Cardiac fibroblast (primary cell): ENCODE measurements around the gene STX2.
A peak's percentile ranks its signal among the peaks of the same experiment; 100 is the strongest.

Experiments
- DNase-seq, 2 donors: peaks; one replicate each; pipeline versions ENCODE4 v3.0.0 to v3.0.0-alpha.2; 2010; ENCODE audit warnings: low read depth in 2 of 2
- H3K4me3 ChIP-seq, 2 donors: replicated peaks in 1 of 2; 1 replicate in 1 of 2; 2 replicates in 1 of 2; pipeline ENCODE4 v1.5.1; 2011; ENCODE audit warnings: low read depth in 2 of 2, low read length in 2 of 2, mild to moderate bottlenecking in 2 of 2, moderate library complexity in 1 of 2
- CTCF ChIP-seq: IDR thresholded peaks from one replicate; pipeline ENCODE4 v1.5.1; 2011; ENCODE audit warnings: low read depth, mild to moderate bottlenecking, low read length, inconsistent platforms

STX2 gene

GRCh38 chr12:130873825-130874224, 34.8 kb upstream of the STX2 start:
- peak overlapping the region in 1 of 2 donors; percentile 85 for H3K4me3 ChIP-seq
- no peak for TF ChIP-seq CTCF
- DNase-seq = no peak

- TF ChIP-seq CTCF = no peak
- peak in 1 of 2 donors; percentile 43 for DNase-seq
- H3K4me3 ChIP-seq = peak overlapping the region; percentile 78 to 85
These were observed 34.2 kb upstream of the STX2 start for GRCh38 chr12:130873106-130873795.

- H3K4me3 ChIP-seq = peak overlapping the region; percentile 78 to 85
- no peak for TF ChIP-seq CTCF
- DNase-seq = peak; percentile 28 to 32
These were observed 33.4 kb upstream of the STX2 start for GRCh38 chr12:130872179-130873096.

GRCh38 chr12:130871286-130872178, 32.5 kb upstream of the STX2 start, which contains the start of gene RAN:
Gene RAN (plus strand): TSS chr12:130872066. CDS start chr12:130872594, 528 bp downstream.
- peak; percentile 93 to 97 for DNase-seq
- no peak for TF ChIP-seq CTCF
- H3K4me3 ChIP-seq = peak within 1 kb of the TSS; percentile 78 to 85

- peak; percentile 71 for TF ChIP-seq CTCF
- peak; percentile 98 to 99 for DNase-seq
- peak overlapping the region; percentile 57 to 67 for H3K4me3 ChIP-seq
These were observed 31.6 kb upstream of the STX2 start for GRCh38 chr12:130870442-130871285.
